GM21528 (cell line): ENCODE data around the gene KY.

Experiments used
- ATAC-seq: cut with Tn5 transposase; IDR thresholded peaks from one replicate; pipeline ENCODE4 v1.9.1; 2021; ENCODE audit warnings: mild to moderate bottlenecking, moderate library complexity; ENCODE audit not compliant: unreplicated experiment, low FRiP score

Gene KY

DNA sequence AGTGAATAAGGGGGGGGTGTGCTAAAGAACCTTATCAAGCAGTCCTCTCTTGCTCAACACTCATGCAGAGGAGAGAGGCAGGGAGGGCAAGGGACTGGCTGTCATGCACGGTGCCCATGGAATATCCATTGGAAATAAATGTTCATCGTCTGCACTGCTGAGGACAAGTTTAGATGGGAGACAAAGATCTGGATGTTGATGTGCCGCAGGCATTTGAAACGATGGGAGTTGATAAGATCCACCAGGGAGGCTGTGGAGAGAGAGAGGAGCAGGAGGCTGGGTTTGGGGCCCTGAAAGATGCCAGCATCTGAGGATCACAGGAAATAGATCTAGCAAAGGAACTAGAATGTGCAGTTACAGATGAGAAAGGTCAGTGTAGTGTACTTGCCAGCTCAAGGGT, 88.8 kb downstream of the KY start:
- ATAC-seq: no peak

GRCh38 chr3:134559591-134559990, 91.2 kb downstream of the KY start:
- no peak for ATAC-seq
